ENCODE measurements around the gene PCCB. TPM values are rescaled to one million over a fixed set of nuclear protein-coding genes. Genes with fewer than 3 reads are reported as not detected.
"Not testable (repeated sequence)": the region's sequence is repeated elsewhere in the genome, so short reads cannot be mapped to it uniquely, and the experiment has no call there.

The PCCB gene
- total RNA-seq, 4 donors from 2014 or later: 22.2 to 37.9 (median 29.0) TPM

DNA sequence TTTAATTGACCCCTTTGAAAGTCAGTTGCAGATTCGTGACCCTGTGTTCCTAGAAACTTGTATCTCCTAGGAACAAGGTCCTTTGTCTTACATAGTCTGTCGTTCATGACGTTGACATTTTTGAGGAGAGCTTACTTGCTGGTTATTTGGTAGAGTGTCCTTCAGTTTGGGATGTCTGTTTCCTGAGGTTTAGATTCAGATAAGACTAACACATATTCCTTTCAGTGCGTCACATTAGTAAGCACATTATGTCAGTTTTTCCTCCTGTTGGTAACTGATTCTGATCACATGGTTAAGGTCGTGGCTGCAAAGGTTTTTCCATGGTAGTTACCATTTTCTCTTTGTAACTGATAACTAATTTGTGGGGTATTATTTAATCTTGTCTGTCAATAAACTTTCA, 80.8 kb downstream of the PCCB start:
- DNase-seq (ENCODE audit: low spot score): no peak
- no peak for ATAC-seq (ENCODE audit: low FRiP score)
- TF ChIP-seq, protein P1, sequence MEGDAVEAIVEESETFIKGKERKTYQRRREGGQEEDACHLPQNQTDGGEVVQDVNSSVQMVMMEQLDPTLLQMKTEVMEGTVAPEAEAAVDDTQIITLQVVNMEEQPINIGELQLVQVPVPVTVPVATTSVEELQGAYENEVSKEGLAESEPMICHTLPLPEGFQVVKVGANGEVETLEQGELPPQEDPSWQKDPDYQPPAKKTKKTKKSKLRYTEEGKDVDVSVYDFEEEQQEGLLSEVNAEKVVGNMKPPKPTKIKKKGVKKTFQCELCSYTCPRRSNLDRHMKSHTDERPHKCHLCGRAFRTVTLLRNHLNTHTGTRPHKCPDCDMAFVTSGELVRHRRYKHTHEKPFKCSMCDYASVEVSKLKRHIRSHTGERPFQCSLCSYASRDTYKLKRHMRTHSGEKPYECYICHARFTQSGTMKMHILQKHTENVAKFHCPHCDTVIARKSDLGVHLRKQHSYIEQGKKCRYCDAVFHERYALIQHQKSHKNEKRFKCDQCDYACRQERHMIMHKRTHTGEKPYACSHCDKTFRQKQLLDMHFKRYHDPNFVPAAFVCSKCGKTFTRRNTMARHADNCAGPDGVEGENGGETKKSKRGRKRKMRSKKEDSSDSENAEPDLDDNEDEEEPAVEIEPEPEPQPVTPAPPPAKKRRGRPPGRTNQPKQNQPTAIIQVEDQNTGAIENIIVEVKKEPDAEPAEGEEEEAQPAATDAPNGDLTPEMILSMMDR (IDR thresholded peaks at IDR 0.05): no peak

DNA sequence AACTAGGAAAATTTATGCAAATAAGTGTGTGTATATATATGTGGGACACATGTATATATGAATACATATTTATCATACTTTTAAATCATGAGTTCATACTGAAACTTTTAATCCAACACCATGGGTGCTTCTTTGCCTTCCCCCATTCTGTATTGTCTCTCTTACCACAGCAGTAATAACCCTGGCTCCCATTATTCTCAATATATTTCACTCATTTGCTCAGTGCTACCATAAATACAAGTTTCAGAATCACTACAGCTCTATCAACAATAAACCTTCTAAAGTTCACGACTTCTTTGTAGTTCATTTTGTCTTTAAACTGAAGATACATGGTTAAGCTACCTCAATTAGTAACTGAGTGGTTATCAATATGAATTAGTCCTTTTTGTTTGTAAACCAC, 82.2 kb downstream of the PCCB start:
- DNase-seq (ENCODE audit: low spot score): no peak
- no peak for ATAC-seq (ENCODE audit: low FRiP score)
- TF ChIP-seq, protein P1 (IDR thresholded peaks at IDR 0.05): no peak

DNA sequence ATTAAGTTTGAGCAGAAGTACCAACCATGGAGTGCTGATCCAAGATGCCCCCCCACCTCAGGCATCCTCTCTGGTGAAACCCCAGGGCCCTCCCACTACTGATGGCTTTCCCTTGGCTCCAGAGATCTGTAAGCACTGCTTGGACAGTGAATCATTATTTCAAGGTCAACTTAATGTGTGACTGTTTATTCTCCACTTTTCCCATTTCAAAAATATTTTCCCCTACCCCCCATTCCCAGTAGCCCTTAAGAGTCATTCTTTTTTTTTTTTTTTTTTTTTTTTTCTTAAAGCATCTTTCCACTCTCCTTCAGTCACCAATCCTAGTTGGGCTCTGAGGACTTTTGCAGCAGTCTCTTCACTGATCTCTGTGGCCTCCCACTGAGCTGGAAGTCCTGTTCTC, 82.6 kb downstream of the PCCB start:
- ATAC-seq (ENCODE audit: low FRiP score): no peak
- DNase-seq (ENCODE audit: low spot score): no peak
- TF ChIP-seq, protein P1 (IDR thresholded peaks at IDR 0.05): no peak

DNA sequence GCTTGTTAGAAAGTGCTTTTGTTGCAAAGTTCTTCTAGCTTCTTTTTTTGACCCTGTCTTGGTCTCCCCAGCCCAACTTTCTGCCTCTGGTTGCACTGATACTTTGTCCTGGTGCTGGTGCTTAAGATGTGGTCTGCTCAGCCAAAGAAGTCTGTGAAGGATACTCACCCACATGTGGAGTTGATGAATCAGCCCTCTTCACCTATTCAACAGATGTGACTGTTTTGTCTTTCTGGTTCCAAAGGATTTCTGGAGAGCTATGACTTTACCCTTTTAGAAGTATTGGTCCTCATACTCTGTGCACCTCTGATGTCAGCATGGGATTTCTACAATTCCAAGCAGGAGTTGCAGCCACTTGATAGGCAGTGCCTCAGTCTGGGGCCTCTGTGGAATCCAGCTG, 84.1 kb downstream of the PCCB start:
- TF ChIP-seq, protein P1 (IDR thresholded peaks at IDR 0.05): no peak
- DNase-seq (ENCODE audit: low spot score) (no peak), ATAC-seq (ENCODE audit: low FRiP score) (no peak)

DNA sequence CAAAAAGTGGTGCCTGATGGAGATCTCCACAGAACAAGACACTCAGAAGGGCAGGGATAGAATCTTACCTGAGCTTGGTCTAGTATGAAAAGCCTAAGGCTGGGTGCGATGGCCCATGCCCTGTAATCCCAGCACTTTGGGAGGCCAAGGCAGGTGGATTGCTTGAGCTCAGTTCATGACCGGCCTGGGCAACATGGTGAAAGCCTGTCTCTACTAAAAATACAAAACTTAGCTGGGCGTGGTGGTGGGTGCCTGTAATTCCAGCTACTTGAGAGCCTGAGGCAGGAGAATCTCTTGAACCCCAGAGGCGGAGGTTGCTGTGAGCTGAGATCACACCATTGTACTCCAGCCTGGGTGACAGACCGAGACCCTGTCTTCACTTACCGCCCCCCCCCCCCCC, 84.6 kb downstream of the PCCB start:
- not testable (repeated sequence) for ATAC-seq (ENCODE audit: low FRiP score); DNase-seq (ENCODE audit: low spot score)

DNA sequence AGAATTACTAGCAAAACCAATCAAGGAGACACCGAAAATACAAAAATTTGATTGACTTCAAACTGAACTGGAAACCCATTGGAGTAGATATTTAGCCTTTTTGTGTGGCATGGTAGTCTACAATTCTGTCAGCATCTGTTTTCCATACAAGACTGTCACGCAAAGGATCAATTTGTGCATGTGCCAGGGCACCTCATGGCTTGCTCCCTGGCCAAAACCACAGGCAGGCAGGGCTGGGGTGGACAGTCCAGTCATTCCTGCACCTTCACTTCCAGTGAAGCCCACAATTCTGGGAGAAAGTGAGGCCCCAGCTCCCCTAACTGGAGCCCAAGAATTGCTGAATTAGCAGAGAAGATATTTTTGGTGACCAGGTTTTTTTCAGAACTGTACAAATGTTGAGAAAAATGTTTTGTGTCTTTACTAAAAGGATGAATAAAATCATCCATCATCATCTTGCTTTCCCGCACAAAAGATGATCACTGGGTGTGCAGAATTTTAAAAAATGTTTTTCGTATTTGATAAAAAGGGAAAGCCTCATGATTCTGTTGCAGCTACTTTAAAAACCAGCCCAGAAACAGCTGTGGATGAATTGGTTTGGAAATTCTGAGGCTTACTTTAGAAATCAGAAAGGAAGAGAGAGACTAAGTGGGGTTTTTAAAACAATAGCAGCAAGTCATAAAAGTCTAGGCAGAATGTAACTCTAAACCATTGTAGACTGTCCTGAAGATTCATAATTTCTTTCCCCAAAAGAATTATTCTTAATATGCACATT, 86.4 kb downstream of the PCCB start:
- ATAC-seq (ENCODE audit: low FRiP score): no peak
- no peak for DNase-seq (ENCODE audit: low spot score)
- TF ChIP-seq, protein P1 (IDR thresholded peaks at IDR 0.05): no peak

DNA sequence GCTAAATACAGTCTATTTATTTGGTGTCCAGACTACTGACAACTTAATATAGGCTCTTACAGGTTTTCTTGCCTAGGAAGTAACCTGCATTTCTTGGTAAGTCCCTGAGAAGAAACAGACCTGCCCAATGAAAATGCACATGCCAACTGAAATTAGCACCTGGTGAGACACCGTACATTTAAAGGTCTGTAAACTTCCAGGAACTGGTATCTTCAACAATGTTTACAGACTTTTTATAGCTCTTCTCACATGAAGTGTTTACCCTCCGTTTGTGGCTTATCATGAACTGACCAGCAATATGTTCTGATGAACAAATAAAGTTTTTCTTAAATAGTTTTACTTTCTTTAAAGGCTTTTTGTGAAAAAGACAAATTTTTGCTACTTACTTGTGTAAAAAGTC, 93.3 kb downstream of the PCCB start:
- no peak for DNase-seq (ENCODE audit: low spot score)
- ATAC-seq (ENCODE audit: low FRiP score): no peak
- TF ChIP-seq, protein P1 (IDR thresholded peaks at IDR 0.05): no peak

Measured in omental fat pad (tissue), 4 donors.